ENCODE data around the gene APPBP2.

GRCh38 chr17:60539807-60540206 lies 13.8 kb upstream of the APPBP2 start:
- TF ChIP-seq POLR2A (IDR thresholded peaks at IDR 0.05; ENCODE audit: extremely low read depth, insufficient read length) (no peak), CTCF (IDR thresholded peaks at IDR 0.05; ENCODE audit: low read depth, low read length) (no peak), MYC (IDR thresholded peaks at IDR 0.05; ENCODE audit: low read depth, low read length) (no peak)
- TF ChIP-seq, protein P1, sequence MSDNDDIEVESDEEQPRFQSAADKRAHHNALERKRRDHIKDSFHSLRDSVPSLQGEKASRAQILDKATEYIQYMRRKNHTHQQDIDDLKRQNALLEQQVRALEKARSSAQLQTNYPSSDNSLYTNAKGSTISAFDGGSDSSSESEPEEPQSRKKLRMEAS (IDR thresholded peaks at IDR 0.05; ENCODE audit: low read depth, low read length): no peak

All from NB4 (cell line).